ENCODE data around the gene SGO2.
"Not testable (repeated sequence)": the region's sequence is repeated elsewhere in the genome, so short reads cannot be mapped to it uniquely, and the experiment has no call there.

Gene SGO2

DNA sequence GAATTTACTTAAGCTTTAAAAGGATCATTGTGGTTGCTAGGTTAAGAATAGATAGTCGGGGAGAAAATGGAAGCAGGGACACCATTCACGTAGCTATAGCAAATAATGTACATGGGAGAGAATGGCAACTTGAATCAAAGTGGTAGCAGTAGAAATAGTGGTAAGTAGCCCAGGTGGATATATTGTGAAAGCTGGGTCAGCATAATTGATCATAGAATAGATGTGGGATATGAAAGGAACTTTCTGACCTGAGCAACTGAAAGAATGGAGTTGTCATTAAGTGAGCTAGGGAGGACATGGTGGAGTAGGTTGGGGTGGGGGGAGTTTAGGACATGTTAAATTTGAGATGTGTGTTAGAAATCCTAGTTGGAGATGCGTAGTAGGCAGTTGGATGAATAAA, 2.2 kb downstream of the SGO2 start:
- H3K27ac ChIP-seq, result no peak overlapping the region
- peaks cover 6% of the 10 kb centered on the region; the same call in 1 of the 2 replicates for H3K36me3 ChIP-seq (ENCODE audit: insufficient read depth, low read length)
- no peaks in the 10 kb centered on the region for H3K9me3 ChIP-seq (ENCODE audit: low read depth, low read length)
- H3K9ac ChIP-seq (ENCODE audit: insufficient read length), result no peak overlapping the region
- H3K4me3 ChIP-seq, result no peak overlapping the region
- DNase-seq (ENCODE audit: low read depth, low spot score), result no peak
- TF ChIP-seq EZH2 (IDR thresholded peaks at IDR 0.05) (no peak), FOXP2 (optimal IDR thresholded peaks at IDR 0.05; ENCODE audit: control extremely low read depth, extremely low read length, insufficient read depth) (no peak), POLR2AphosphoS5 (IDR thresholded peaks at IDR 0.05; ENCODE audit: borderline replicate concordance, low read depth, low read length) (no peak)

DNA sequence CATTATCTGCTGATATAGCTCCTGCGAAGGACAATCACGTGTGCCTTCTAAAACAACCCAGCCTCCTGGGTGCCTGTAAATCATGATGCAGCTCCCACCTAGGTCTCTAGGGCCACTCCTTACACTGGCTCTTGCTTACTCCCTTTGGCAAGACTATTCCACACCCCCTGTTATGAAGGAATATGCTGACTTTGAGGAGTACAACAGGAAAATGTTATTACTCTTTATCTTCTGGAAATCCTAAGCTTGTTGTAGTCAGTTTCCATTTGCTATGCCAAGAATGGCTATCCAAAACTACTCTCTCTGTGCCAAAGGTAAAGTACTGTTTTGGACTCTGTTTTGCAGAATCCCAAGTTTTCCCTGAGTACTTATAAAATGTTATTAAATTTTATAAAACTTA, 7.7 kb downstream of the SGO2 start:
- no peak overlapping the region for H3K27ac ChIP-seq
- no peak for TF ChIP-seq EZH2 (IDR thresholded peaks at IDR 0.05)
- no peak for TF ChIP-seq POLR2AphosphoS5 (IDR thresholded peaks at IDR 0.05; ENCODE audit: borderline replicate concordance, low read depth, low read length)
- no peak for TF ChIP-seq FOXP2 (optimal IDR thresholded peaks at IDR 0.05; ENCODE audit: control extremely low read depth, extremely low read length, insufficient read depth)
- DNase-seq (ENCODE audit: low read depth, low spot score), result no peak
- no peaks in the 10 kb centered on the region for H3K9me3 ChIP-seq (ENCODE audit: low read depth, low read length)
- peaks cover 50% of the 10 kb centered on the region for H3K36me3 ChIP-seq (ENCODE audit: insufficient read depth, low read length)
- H3K9ac ChIP-seq (ENCODE audit: insufficient read length), result no peak overlapping the region
- H3K4me3 ChIP-seq, result no peak overlapping the region

DNA sequence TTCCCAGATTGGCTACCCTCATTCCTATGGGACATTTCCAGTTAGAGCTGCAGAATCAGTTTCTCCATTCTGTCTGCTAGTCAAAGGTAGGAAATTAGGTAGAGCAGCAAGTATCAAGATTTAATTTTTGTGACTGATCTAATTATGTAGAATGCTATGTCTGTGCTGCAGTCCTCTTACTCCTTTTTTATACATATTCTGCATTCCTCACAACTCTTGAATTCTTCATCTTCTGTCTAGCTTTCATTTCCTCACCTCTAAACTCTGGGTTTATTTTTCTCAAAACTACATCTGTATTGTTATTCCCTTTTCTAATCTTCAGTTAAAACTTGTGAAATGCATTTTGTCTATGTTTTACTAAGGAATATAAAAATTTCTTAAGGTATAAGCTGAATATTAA, 8.6 kb downstream of the SGO2 start:
- Histone ChIP-seq H3K4me3 (no peak overlapping the region), H3K36me3 (ENCODE audit: insufficient read depth, low read length) (peaks cover 53% of the 10 kb centered on the region), H3K27ac (no peak overlapping the region), H3K9me3 (ENCODE audit: low read depth, low read length) (no peaks in the 10 kb centered on the region), H3K9ac (ENCODE audit: insufficient read length) (no peak overlapping the region)
- no peak for DNase-seq (ENCODE audit: low read depth, low spot score)
- TF ChIP-seq POLR2AphosphoS5 (IDR thresholded peaks at IDR 0.05; ENCODE audit: borderline replicate concordance, low read depth, low read length) (no peak), EZH2 (IDR thresholded peaks at IDR 0.05) (no peak), FOXP2 (optimal IDR thresholded peaks at IDR 0.05; ENCODE audit: control extremely low read depth, extremely low read length, insufficient read depth) (no peak)

DNA sequence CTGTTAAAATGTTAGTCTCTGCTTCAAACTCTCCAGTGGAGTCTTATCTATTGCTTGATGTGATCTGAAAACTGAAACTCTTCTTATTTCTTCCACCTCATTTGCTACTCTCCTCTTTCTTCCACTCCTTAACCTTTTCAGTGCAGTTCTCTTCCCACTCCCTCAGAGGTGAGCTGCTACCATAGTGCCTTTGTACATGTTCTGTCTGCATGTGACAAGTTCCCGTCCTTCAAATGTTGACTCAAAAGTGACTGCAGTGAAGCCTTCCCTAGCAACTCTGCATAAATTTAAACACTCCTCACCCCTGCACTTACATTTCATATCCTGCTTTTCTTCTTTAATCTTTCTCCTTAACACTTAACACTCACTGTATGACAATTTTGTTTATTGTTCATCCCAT, 12.1 kb downstream of the SGO2 start:
- Histone ChIP-seq H3K4me3 (no peak overlapping the region), H3K9me3 (ENCODE audit: low read depth, low read length) (peaks cover 4% of the 10 kb centered on the region; the same call in 1 of the 2 replicates), H3K27ac (no peak overlapping the region), H3K36me3 (ENCODE audit: insufficient read depth, low read length) (peaks cover 79% of the 10 kb centered on the region), H3K9ac (ENCODE audit: insufficient read length) (no peak overlapping the region)
- TF ChIP-seq EZH2 (IDR thresholded peaks at IDR 0.05), result no peak
- TF ChIP-seq FOXP2 (optimal IDR thresholded peaks at IDR 0.05; ENCODE audit: control extremely low read depth, extremely low read length, insufficient read depth), result no peak
- no peak for TF ChIP-seq POLR2AphosphoS5 (IDR thresholded peaks at IDR 0.05; ENCODE audit: borderline replicate concordance, low read depth, low read length)
- no peak for DNase-seq (ENCODE audit: low read depth, low spot score)

DNA sequence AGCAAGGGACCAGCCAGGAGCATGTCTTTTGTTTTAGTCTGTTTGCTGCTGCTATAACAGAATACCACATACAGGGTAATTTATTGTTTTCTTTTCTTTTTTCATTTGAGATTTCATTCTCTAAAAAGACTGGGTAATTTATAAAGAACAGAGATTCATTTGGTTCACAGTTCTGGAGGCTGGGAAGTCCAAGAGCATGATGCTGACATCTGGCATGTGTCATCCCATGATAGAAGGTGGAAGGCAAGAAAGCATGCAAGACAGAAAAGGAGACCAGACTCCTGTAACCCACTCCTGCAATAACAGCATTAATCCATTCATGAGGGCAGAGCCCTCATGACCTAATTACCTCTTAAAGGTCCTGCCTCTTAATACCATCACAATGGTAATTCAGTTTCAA, 14.8 kb downstream of the SGO2 start:
- no peak overlapping the region for H3K9ac ChIP-seq (ENCODE audit: insufficient read length)
- H3K4me3 ChIP-seq, result no peak overlapping the region
- peaks cover 85% of the 10 kb centered on the region for H3K36me3 ChIP-seq (ENCODE audit: insufficient read depth, low read length)
- H3K27ac ChIP-seq, result no peak overlapping the region
- peaks cover 4% of the 10 kb centered on the region; the same call in 1 of the 2 replicates for H3K9me3 ChIP-seq (ENCODE audit: low read depth, low read length)
- DNase-seq (ENCODE audit: low read depth, low spot score), result no peak
- TF ChIP-seq EZH2 (IDR thresholded peaks at IDR 0.05), result no peak
- TF ChIP-seq FOXP2 (optimal IDR thresholded peaks at IDR 0.05; ENCODE audit: control extremely low read depth, extremely low read length, insufficient read depth), result no peak
- TF ChIP-seq POLR2AphosphoS5 (IDR thresholded peaks at IDR 0.05; ENCODE audit: borderline replicate concordance, low read depth, low read length), result no peak

DNA sequence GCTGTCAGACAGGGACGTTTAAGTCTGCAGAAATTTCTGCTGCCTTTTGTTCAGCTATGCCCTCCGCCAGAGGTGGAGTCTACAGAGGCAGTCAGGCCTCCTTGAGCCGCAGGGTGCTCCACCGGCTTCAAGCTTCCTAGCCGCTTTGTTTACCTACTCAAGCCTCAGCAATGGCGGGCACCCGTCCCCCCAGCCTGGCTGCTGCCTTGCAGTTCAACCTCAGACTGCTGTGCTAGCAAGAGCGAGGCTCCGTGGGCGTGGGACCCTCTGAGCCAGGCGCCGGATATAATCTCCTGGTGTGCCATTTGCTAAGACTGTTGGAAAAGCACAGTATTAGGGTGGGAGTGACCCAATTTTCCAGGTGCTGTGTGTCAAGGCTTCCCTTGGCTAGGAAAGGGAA, 40.6 kb downstream of the SGO2 start:
- H3K9ac ChIP-seq (ENCODE audit: insufficient read length); DNase-seq (ENCODE audit: low read depth, low spot score); H3K4me3 ChIP-seq; H3K27ac ChIP-seq; H3K9me3 ChIP-seq (ENCODE audit: low read depth, low read length): not testable (repeated sequence)
- H3K36me3 ChIP-seq (ENCODE audit: insufficient read depth, low read length), result peaks cover 17% of the 10 kb centered on the region

DNA sequence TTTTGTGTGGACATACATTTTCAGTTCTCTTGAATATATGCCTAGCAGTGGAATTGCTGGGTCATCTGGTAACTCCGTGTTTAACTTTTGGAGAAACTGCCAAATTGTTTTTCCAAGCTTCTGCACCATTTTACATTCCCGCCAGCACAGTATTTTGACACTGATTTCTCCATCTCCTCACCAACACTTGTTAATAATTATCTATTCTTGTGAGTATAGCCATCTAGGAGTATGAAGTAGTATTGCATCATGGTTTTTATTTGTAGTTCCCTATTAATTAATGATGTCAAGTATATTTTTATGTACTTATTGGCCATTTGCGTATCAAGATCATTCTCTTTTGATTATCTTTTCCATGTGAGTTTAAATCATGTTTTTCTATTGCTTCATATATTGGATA, 41.9 kb downstream of the SGO2 start:
- no peak for DNase-seq (ENCODE audit: low read depth, low spot score)
- H3K4me3 ChIP-seq, result no peak overlapping the region
- TF ChIP-seq FOXP2 (optimal IDR thresholded peaks at IDR 0.05; ENCODE audit: control extremely low read depth, extremely low read length, insufficient read depth) (no peak), POLR2AphosphoS5 (IDR thresholded peaks at IDR 0.05; ENCODE audit: borderline replicate concordance, low read depth, low read length) (no peak), EZH2 (IDR thresholded peaks at IDR 0.05) (no peak)
- H3K9me3 ChIP-seq (ENCODE audit: low read depth, low read length), result no peaks in the 10 kb centered on the region
- no peak overlapping the region for H3K27ac ChIP-seq
- no peak overlapping the region for H3K9ac ChIP-seq (ENCODE audit: insufficient read length)
- H3K36me3 ChIP-seq (ENCODE audit: insufficient read depth, low read length), result peaks cover 29% of the 10 kb centered on the region

DNA sequence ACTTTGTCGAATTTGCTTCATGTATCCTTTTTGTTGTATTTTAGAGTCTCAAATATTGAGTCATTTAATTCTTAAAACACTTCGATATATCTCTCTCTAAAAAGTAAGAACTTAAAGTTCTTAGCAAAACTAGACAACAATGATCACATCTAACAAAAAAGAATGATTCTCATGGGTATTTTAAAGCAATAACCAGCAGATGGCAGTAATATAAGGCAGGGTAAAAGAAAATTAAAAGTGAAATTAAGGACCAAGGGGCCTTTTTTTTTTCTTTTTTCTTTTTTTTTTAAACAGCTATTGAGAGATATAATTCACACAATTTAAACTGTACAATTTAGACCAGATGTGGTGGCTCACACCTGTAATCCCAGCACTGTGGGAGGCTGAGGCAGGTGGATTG, 50.0 kb downstream of the SGO2 start:
- Histone ChIP-seq H3K27ac (no peak overlapping the region), H3K9ac (ENCODE audit: insufficient read length) (no peak overlapping the region), H3K36me3 (ENCODE audit: insufficient read depth, low read length) (peaks cover 28% of the 10 kb centered on the region), H3K4me3 (no peak overlapping the region), H3K9me3 (ENCODE audit: low read depth, low read length) (no peaks in the 10 kb centered on the region)
- TF ChIP-seq FOXP2 (optimal IDR thresholded peaks at IDR 0.05; ENCODE audit: control extremely low read depth, extremely low read length, insufficient read depth) (no peak), EZH2 (IDR thresholded peaks at IDR 0.05) (no peak), POLR2AphosphoS5 (IDR thresholded peaks at IDR 0.05; ENCODE audit: borderline replicate concordance, low read depth, low read length) (no peak)
- no peak for DNase-seq (ENCODE audit: low read depth, low spot score)

DNA sequence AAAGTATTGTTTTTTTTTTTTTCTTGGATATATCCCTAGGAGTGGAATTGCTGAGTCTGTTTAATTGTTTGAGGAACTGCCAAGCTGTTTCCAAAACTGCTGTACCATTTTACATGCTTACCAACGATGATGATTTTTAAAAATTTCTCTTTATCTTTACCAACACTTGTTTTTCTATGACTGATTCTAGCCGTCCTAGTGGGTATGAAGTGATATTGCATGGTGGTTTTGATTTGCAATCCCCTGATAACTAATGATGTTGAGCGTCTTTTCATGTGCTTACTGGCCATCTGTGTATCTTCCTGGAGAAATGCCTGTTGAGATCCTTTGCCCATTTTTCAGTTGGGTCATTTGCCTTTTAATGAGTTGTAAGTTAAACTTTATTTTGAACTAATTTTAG, 51.0 kb downstream of the SGO2 start:
- Histone ChIP-seq H3K27ac (no peak overlapping the region), H3K4me3 (no peak overlapping the region), H3K9ac (ENCODE audit: insufficient read length) (no peak overlapping the region), H3K9me3 (ENCODE audit: low read depth, low read length) (no peaks in the 10 kb centered on the region), H3K36me3 (ENCODE audit: insufficient read depth, low read length) (peaks cover 18% of the 10 kb centered on the region)
- DNase-seq (ENCODE audit: low read depth, low spot score), result no peak
- TF ChIP-seq FOXP2 (optimal IDR thresholded peaks at IDR 0.05; ENCODE audit: control extremely low read depth, extremely low read length, insufficient read depth) (no peak), EZH2 (IDR thresholded peaks at IDR 0.05) (no peak), POLR2AphosphoS5 (IDR thresholded peaks at IDR 0.05; ENCODE audit: borderline replicate concordance, low read depth, low read length) (no peak)

Data from SK-N-MC (cell line).